ENCODE results near the gene PPP1R11.
"Not testable (repeated sequence)": the region's sequence is repeated elsewhere in the genome, so short reads cannot be mapped to it uniquely, and the experiment has no call there.

The PPP1R11 gene

GRCh38 chr6:30066577-30067459, at the start of gene PPP1R11:
Gene PPP1R11 (plus strand): TSS chr6:30067198. CDS start chr6:30067411, 213 bp downstream.
- peak; percentile 99 for DNase-seq

GRCh38 chr6:30019819-30020218, 47.2 kb upstream of the PPP1R11 start:
- no peak for DNase-seq

GRCh38 chr6:30020626-30021025, 46.4 kb upstream of the PPP1R11 start:
- no peak for DNase-seq

GRCh38 chr6:30022189-30022588, 44.8 kb upstream of the PPP1R11 start:
- DNase-seq, result no peak

GRCh38 chr6:30022712-30023111, 44.3 kb upstream of the PPP1R11 start:
- DNase-seq, result not testable (repeated sequence)

GRCh38 chr6:30025186-30025585, 41.8 kb upstream of the PPP1R11 start:
- DNase-seq, result no peak

GRCh38 chr6:30029588-30029987, 37.4 kb upstream of the PPP1R11 start:
- no peak for DNase-seq

- no peak for DNase-seq
Measured at GRCh38 chr6:30031381-30031780, 35.6 kb upstream of the PPP1R11 start.

- DNase-seq, result not testable (repeated sequence)
Measured at GRCh38 chr6:30033440-30033839, 33.6 kb upstream of the PPP1R11 start.

GRCh38 chr6:30035784-30036183, 31.2 kb upstream of the PPP1R11 start:
- no peak for DNase-seq

GRCh38 chr6:30037182-30037788, 29.7 kb upstream of the PPP1R11 start:
- no peak for DNase-seq

- no peak for DNase-seq
Measured at GRCh38 chr6:30041221-30041620, 25.8 kb upstream of the PPP1R11 start.

- no peak for DNase-seq
Measured at GRCh38 chr6:30041821-30042220, 25.2 kb upstream of the PPP1R11 start.

GRCh38 chr6:30042476-30042875, 24.5 kb upstream of the PPP1R11 start:
- DNase-seq, result no peak

GRCh38 chr6:30042914-30043313, 24.1 kb upstream of the PPP1R11 start:
- no peak for DNase-seq

- no peak for DNase-seq
Measured at GRCh38 chr6:30043744-30044143, 23.3 kb upstream of the PPP1R11 start.

- peak; percentile 87 for DNase-seq
Measured at GRCh38 chr6:30044630-30045029, 22.4 kb upstream of the PPP1R11 start.

GRCh38 chr6:30047220-30047619, 19.8 kb upstream of the PPP1R11 start:
- DNase-seq, result no peak

GRCh38 chr6:30053682-30054081, 13.3 kb upstream of the PPP1R11 start:
- no peak for DNase-seq

- DNase-seq, result no peak
Measured at GRCh38 chr6:30055513-30055912, 11.5 kb upstream of the PPP1R11 start.

- no peak for DNase-seq
Measured at GRCh38 chr6:30060606-30061091, 6.3 kb upstream of the PPP1R11 start.

- DNase-seq, result peak; percentile 97
Measured at GRCh38 chr6:30061092-30061857, 5.7 kb upstream of the PPP1R11 start, which contains the start of gene POLR1H. Gene POLR1H (plus strand): TSS chr6:30061265. CDS start chr6:30061525, 260 bp downstream.

GRCh38 chr6:30061858-30062458, 5.0 kb upstream of the PPP1R11 start:
- DNase-seq, result no peak

Data from NCI-H226 (cell line).